Measurements from ENCODE around the gene SEPTIN10.

The SEPTIN10 gene

GRCh38 chr2:109521233-109522062, 92.3 kb downstream of the SEPTIN10 start:
- no peak for FAIRE-seq

- no peak for FAIRE-seq
Measured at GRCh38 chr2:109519513-109519912, 94.3 kb downstream of the SEPTIN10 start.

- no peak for FAIRE-seq
Measured at GRCh38 chr2:109517118-109517889, 96.5 kb downstream of the SEPTIN10 start.

- no peak for FAIRE-seq
Measured at GRCh38 chr2:109516445-109517117, 97.2 kb downstream of the SEPTIN10 start.

GRCh38 chr2:109514857-109515256, 98.9 kb downstream of the SEPTIN10 start:
- FAIRE-seq, result no peak

- FAIRE-seq, result no peak
Measured at GRCh38 chr2:109513749-109514588, 99.8 kb downstream of the SEPTIN10 start.

GRCh38 chr2:109513230-109513629, 100.5 kb downstream of the SEPTIN10 start:
- FAIRE-seq, result no peak

- FAIRE-seq, result no peak
Measured at GRCh38 chr2:109512076-109512475, 101.7 kb downstream of the SEPTIN10 start.

GRCh38 chr2:109511168-109511567, 102.6 kb downstream of the SEPTIN10 start:
- no peak for FAIRE-seq

- FAIRE-seq, result no peak
Measured at GRCh38 chr2:109510136-109511028, 103.4 kb downstream of the SEPTIN10 start.

- FAIRE-seq, result no peak
Measured at GRCh38 chr2:109508556-109508955, 105.2 kb downstream of the SEPTIN10 start.

GRCh38 chr2:109507828-109508227, 105.9 kb downstream of the SEPTIN10 start:
- FAIRE-seq, result no peak

- no peak for FAIRE-seq
Measured at GRCh38 chr2:109507217-109507616, 106.5 kb downstream of the SEPTIN10 start.

- FAIRE-seq, result no peak
Measured at GRCh38 chr2:109503191-109503590, 110.6 kb downstream of the SEPTIN10 start.

GRCh38 chr2:109501461-109501860, 112.3 kb downstream of the SEPTIN10 start:
- no peak for FAIRE-seq

GRCh38 chr2:109500910-109501309, 112.9 kb downstream of the SEPTIN10 start:
- no peak for FAIRE-seq

GRCh38 chr2:109499566-109499965, 114.2 kb downstream of the SEPTIN10 start:
- no peak for FAIRE-seq

GRCh38 chr2:109498906-109499305, 114.9 kb downstream of the SEPTIN10 start:
- no peak for FAIRE-seq

GRCh38 chr2:109497911-109498870, 115.6 kb downstream of the SEPTIN10 start:
- FAIRE-seq, result no peak

- no peak for FAIRE-seq
Measured at GRCh38 chr2:109497463-109497862, 116.3 kb downstream of the SEPTIN10 start.

All from A204.1 (cell line).